Measurements from ENCODE around the gene WDR5B.
"Not testable (repeated sequence)": the region's sequence is repeated elsewhere in the genome, so short reads cannot be mapped to it uniquely, and the experiment has no call there.

Gene WDR5B

DNA sequence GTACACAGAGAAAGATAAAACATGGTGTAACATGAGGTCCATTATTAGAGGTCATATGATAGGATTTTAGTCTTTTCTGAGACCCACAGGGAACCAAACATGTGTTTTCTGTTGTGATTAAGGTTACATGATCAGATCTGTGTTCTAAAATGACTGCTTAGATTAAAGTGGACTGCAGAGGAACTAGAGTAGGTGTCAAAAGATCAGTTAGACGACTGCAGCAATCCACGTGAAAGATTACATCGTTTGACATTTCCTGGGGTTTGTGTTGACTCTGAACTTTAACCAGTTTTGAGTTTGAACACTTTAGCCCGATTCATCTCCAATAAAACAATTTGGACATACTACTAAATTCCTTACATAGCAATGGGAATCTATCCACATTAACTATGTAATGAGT is 37.9 kb downstream of the WDR5B start:
- no CpG with 5 or more reads among the region's 4 CpGs for WGBS (ENCODE audit: insufficient coverage, insufficient read length)
- Histone ChIP-seq H3K9me3 (ENCODE audit: control insufficient read depth, insufficient read depth, low read length) (no peaks in the 10 kb centered on the region), H3K4me3 (ENCODE audit: low read length) (no peak overlapping the region), H3K4me1 (ENCODE audit: control insufficient read depth, insufficient read depth, low read length) (no peaks in the 10 kb centered on the region), H3K36me3 (ENCODE audit: control insufficient read depth, insufficient read depth, low read length) (no peaks in the 10 kb centered on the region; the same call in 1 of the 2 replicates), H3K27me3 (ENCODE audit: control insufficient read depth, insufficient read depth, low read length) (no peaks in the 10 kb centered on the region), H3K27ac (ENCODE audit: low read length) (no peak overlapping the region)
- no peak for DNase-seq (ENCODE audit: low read depth, low spot score)

DNA sequence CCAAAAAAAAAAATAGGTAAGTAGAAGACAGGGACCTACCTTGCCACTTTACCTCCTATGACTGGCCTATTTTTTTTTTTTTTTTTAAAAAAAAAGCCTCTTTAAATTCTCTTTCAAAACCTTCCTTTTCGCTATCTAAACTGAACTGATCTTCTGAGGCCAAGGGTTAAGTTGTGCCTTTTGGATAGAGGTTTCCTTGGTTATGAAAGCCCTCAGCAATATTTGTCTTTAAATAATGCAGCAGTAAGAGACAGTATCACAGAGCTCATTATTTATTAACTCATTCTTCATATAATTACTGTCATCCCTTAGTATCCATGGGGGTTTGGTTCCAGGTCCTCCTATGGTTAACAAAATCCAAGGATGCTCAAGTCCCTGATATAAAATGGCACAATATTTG is 41.8 kb downstream of the WDR5B start:
- no peaks in the 10 kb centered on the region for H3K27me3 ChIP-seq (ENCODE audit: control insufficient read depth, insufficient read depth, low read length)
- no peaks in the 10 kb centered on the region for H3K4me1 ChIP-seq (ENCODE audit: control insufficient read depth, insufficient read depth, low read length)
- no peaks in the 10 kb centered on the region for H3K9me3 ChIP-seq (ENCODE audit: control insufficient read depth, insufficient read depth, low read length)
- WGBS (ENCODE audit: insufficient coverage, insufficient read length) = 100% methylated on average over 1 of the region's 1 CpG
- no peak overlapping the region for H3K4me3 ChIP-seq (ENCODE audit: low read length)
- no peak for DNase-seq (ENCODE audit: low read depth, low spot score)
- H3K36me3 ChIP-seq (ENCODE audit: control insufficient read depth, insufficient read depth, low read length) = no peaks in the 10 kb centered on the region; the same call in 1 of the 2 replicates
- no peak overlapping the region for H3K27ac ChIP-seq (ENCODE audit: low read length)

DNA sequence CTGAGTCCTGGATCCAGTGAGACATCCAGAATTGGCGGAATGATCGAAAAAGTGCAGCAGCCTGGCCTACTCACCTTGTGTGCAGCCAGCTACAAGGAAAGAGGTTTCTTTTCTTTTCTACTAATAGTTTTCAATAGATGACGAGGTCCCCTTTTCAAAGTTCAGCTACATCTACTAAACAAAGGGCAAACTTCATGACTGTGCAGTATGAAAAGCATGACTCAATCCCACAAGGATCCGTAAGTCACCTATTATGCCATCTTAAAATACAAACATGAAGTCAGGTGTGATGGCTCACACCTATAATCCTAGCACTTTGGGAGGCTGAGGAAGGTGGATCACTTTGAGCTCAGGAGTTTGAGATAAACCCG is 49.5 kb downstream of the WDR5B start:
- WGBS (ENCODE audit: insufficient coverage, insufficient read length) = no CpG with 5 or more reads among the region's 5 CpGs
- Histone ChIP-seq H3K27me3 (ENCODE audit: control insufficient read depth, insufficient read depth, low read length) (no peaks in the 10 kb centered on the region), H3K4me1 (ENCODE audit: control insufficient read depth, insufficient read depth, low read length) (no peaks in the 10 kb centered on the region), H3K27ac (ENCODE audit: low read length) (no peak overlapping the region), H3K36me3 (ENCODE audit: control insufficient read depth, insufficient read depth, low read length) (peaks cover 8% of the 10 kb centered on the region; the same call in 1 of the 2 replicates), H3K9me3 (ENCODE audit: control insufficient read depth, insufficient read depth, low read length) (no peaks in the 10 kb centered on the region), H3K4me3 (ENCODE audit: low read length) (no peak overlapping the region)
- no peak for DNase-seq (ENCODE audit: low read depth, low spot score)

DNA sequence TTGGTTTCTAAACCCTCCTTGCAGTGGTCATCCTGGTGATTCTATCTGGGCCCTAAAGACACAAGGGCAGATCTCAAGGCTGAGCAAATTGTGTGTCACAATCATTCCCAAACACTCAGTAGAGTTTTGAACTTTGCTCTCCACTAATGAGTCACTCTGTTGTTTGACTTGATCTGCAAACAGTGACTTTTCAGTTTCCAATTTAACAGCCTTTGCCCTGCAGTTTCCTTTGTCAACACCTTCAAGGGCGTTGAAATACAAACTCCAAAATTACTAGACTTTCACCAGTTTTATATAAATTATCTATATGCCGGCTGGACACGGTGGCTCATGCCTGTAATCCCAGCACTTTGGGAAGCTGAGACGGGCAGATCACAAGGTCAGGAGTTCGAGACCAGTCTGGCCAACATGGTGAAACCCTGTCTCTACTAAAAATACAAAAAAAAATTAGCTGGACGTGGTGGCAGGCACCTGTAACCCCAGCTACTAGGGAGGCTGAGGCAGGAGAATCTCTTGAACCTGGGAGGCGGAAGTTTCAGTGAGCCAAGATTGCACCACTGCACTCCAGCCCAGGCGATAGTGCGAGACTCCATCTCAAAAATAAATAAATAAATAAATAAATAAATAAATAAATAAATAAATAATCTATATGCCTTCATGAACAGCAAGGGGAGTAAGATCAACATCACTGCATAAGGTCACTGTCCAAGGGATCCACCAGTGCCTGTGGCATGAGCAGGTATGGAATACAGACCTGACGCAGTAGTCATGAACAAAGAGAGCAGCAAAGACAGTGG is 50.1 kb downstream of the WDR5B start:
- H3K36me3 ChIP-seq (ENCODE audit: control insufficient read depth, insufficient read depth, low read length); H3K4me3 ChIP-seq (ENCODE audit: low read length); DNase-seq (ENCODE audit: low read depth, low spot score); H3K27me3 ChIP-seq (ENCODE audit: control insufficient read depth, insufficient read depth, low read length); H3K4me1 ChIP-seq (ENCODE audit: control insufficient read depth, insufficient read depth, low read length); H3K9me3 ChIP-seq (ENCODE audit: control insufficient read depth, insufficient read depth, low read length); H3K27ac ChIP-seq (ENCODE audit: low read length): not testable (repeated sequence)
- WGBS (ENCODE audit: insufficient coverage, insufficient read length) = no CpG with 5 or more reads among the region's 10 CpGs

DNA sequence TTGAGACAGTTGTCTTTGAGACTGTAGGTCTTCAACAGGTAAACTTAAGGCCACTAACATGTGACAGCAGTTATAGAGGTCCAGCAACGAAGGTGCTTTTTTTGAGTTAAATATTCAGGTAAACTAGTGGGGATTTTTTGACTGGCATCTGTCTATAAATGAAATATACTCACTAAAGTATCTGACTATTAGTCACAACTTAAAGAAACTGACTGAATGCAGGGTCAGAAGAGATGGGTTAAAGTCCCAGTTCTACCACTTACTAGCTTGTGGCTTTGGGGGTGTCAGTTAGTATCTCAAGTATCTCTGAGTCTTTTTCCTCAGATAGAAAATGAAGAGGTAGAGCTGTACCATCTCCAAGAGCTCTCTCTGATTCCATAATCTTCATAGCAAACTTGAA is 50.8 kb downstream of the WDR5B start:
- Histone ChIP-seq H3K36me3 (ENCODE audit: control insufficient read depth, insufficient read depth, low read length) (peaks cover 8% of the 10 kb centered on the region; the same call in 1 of the 2 replicates), H3K27me3 (ENCODE audit: control insufficient read depth, insufficient read depth, low read length) (no peaks in the 10 kb centered on the region), H3K9me3 (ENCODE audit: control insufficient read depth, insufficient read depth, low read length) (no peaks in the 10 kb centered on the region), H3K27ac (ENCODE audit: low read length) (no peak overlapping the region), H3K4me1 (ENCODE audit: control insufficient read depth, insufficient read depth, low read length) (no peaks in the 10 kb centered on the region), H3K4me3 (ENCODE audit: low read length) (no peak overlapping the region)
- no CpG with 5 or more reads among the region's 1 CpG for WGBS (ENCODE audit: insufficient coverage, insufficient read length)
- DNase-seq (ENCODE audit: low read depth, low spot score) = no peak

DNA sequence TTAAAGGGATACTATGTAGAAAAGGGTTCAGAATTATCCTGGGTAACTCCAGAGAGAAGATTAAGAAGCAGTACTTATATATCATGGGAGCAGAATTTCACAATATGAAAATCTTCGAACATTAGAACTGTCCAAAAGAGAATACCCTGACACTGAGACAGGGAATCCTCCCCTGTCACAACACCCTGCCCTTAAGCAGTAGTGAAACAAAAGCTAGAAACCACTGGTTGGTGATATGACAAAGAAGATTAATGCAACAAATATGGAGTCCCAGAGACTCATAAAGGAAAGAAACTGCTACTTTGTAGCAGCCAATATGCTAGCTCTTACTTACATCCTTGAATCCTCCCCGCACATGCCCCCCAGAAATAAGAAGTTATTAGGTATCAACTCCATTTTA is 51.4 kb downstream of the WDR5B start:
- WGBS (ENCODE audit: insufficient coverage, insufficient read length) = no CpG with 5 or more reads among the region's 2 CpGs

More for the DNA sequence above, 51.4 kb downstream of the WDR5B start:
- peaks cover 8% of the 10 kb centered on the region; the same call in 1 of the 2 replicates for H3K36me3 ChIP-seq (ENCODE audit: control insufficient read depth, insufficient read depth, low read length)
- no peaks in the 10 kb centered on the region for H3K4me1 ChIP-seq (ENCODE audit: control insufficient read depth, insufficient read depth, low read length)
- H3K27ac ChIP-seq (ENCODE audit: low read length) = no peak overlapping the region
- H3K27me3 ChIP-seq (ENCODE audit: control insufficient read depth, insufficient read depth, low read length) = no peaks in the 10 kb centered on the region
- no peak overlapping the region for H3K4me3 ChIP-seq (ENCODE audit: low read length)
- H3K9me3 ChIP-seq (ENCODE audit: control insufficient read depth, insufficient read depth, low read length) = no peaks in the 10 kb centered on the region
- DNase-seq (ENCODE audit: low read depth, low spot score) = no peak

All from iPS DF 6.9 (cell line).